Hippocampal formation (tissue), 2 donors: ENCODE results near the gene OR11H12.
"Not testable (repeated sequence)": the region's sequence is repeated elsewhere in the genome, so short reads cannot be mapped to it uniquely, and the experiment has no call there.

Experiments
- DNase-seq, 2 donors: peaks; one replicate each; lab custom pipeline; 2025; lab: John Stamatoyannopoulos, UW

Gene OR11H12

GRCh38 chr14:18600817-18601216 is at the start of gene OR11H12:
OR11H12 (plus strand) TSS chr14:18601117; CDS start chr14:18601117, 0 bp downstream.
- DNase-seq, result not testable (repeated sequence)

GRCh38 chr14:18582908-18583307 is 18.0 kb upstream of the OR11H12 start:
- DNase-seq, result not testable (repeated sequence)

- DNase-seq, result not testable (repeated sequence)
These were observed 25.8 kb downstream of the OR11H12 start for GRCh38 chr14:18626610-18627213.

GRCh38 chr14:18636066-18636465 is 35.1 kb downstream of the OR11H12 start:
- not testable (repeated sequence) for DNase-seq

- DNase-seq, result not testable (repeated sequence)
These were observed 37.1 kb downstream of the OR11H12 start for GRCh38 chr14:18638032-18638431.

- not testable (repeated sequence) for DNase-seq
These were observed 37.9 kb downstream of the OR11H12 start for GRCh38 chr14:18638785-18639184.

- not testable (repeated sequence) for DNase-seq
These were observed 45.3 kb downstream of the OR11H12 start for GRCh38 chr14:18646075-18646730.
